Stimulated activated CD4-positive, alpha-beta T cell treated with anti-CD3 and anti-CD28 coated beads, Interleukin-1b, Interleukin-23, amount 100 ng/mL, for 4 hours (primary cell): Measurements from ENCODE around the gene TEX10.
"Not testable (repeated sequence)": the region's sequence is repeated elsewhere in the genome, so short reads cannot be mapped to it uniquely, and the experiment has no call there.

Experiments used
- DNase-seq, 2 donors: peaks; one replicate each; pipeline ENCODE4 v3.0.0-alpha.2; 2020; ENCODE audit warnings: low read depth in 2 of 2

The TEX10 gene

GRCh38 chr9:100350188-100350587 lies 2.6 kb downstream of the TEX10 start:
- no peak for DNase-seq

DNA sequence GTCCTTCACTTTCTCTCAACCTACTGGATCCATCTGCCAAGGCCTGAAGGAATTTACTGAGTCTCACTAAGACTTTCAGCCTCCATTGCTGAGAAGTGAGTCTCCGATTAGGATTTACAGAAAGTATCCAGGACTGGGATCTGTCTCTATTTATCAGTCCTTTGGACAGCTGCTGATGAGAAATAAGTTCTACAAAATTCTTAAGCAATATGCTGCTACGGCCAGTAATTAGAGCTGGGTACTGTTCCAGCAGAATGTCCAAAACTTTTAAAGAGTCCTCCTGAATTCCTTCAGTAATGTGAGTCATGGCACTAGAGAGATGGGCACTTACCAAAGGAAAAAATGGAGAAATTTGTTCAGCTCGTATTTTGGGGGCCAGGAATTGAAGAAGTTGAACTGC lies 5.9 kb downstream of the TEX10 start:
- DNase-seq, result no peak

DNA sequence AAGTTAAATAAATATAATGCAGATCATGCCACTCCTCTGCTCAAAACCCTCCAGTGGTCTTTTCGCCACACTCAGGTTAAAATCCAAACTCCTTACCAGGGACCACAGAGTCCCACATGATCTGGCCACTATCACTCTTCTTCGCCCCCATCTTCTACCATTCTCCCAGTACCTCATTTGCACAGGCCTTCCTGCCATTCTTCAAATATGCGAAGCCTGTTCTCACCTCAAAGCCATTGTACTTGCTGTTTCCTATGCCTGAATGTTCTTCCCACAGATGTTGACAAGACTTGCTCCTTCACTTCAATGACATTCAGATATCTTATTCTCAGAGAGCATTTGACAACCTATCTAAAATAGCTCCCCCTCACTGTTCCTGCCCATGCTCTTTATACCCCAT lies 10.9 kb downstream of the TEX10 start:
- DNase-seq, result no peak

DNA sequence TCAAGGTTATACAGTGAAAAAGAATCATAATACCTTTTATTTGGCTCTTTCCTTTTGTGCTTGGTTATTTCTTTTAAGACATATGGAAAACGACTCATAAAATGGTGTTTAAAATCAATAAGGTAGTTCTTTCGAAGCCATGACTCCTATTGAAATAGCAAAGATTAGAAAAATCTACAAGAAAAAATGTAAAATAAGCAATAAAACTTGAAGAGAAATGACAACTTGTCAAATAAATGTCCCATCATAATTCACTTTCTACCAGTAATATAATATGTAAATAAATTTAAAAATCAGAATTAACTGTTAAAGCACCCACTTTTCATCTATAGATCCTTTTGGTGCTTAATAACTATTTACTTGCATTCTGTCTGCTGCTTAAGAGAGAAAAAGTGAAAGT lies 12.5 kb downstream of the TEX10 start:
- no peak for DNase-seq

GRCh38 chr9:100338736-100339135 lies 14.0 kb downstream of the TEX10 start:
- not testable (repeated sequence) for DNase-seq

GRCh38 chr9:100324594-100325200 lies 28.0 kb downstream of the TEX10 start:
- no peak for DNase-seq

DNA sequence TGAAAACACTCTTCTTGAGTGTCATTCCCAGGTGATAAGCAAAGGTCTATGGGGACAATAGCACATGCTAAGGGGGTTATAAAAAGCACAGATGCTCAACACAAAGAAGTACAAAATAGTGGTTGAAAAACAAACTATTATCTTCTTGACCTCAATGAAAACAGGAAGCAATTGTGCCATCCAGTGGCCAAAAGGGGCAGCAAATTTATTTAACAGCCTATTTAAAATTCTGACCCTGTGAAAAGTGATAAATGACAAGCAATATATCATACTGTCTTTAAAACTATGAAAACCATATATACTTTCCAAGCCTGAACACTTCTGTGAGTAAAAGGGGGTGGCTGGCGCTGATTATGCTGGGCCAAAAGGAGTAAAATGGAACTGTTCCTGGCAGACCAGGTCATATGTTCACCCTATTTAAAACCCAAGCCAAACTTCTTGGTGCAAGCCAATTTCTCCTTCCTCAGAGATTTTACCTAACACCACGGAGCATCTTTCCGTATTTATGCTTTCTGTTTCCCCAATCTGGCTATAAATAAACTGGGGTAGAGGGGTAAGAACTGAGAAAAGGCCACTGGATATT lies 29.7 kb downstream of the TEX10 start:
- DNase-seq, result no peak

DNA sequence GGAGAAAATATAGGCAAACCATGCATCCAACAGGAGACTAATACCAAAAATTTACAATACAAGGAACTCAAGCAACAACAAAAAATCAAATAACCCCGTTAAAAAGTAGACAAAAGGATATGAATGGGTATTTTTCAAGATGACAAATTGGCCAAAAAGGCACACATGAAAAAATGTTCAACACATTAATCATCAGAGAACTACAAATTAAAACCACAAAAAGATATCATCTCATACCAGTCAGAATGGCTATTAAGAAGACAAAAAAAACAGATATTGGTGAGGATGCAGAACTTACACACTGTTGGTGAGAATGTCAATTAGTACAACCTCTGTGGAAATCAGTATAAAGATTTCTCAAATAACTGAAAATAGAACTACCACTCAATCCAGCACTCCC lies 35.0 kb downstream of the TEX10 start:
- DNase-seq, result no peak

DNA sequence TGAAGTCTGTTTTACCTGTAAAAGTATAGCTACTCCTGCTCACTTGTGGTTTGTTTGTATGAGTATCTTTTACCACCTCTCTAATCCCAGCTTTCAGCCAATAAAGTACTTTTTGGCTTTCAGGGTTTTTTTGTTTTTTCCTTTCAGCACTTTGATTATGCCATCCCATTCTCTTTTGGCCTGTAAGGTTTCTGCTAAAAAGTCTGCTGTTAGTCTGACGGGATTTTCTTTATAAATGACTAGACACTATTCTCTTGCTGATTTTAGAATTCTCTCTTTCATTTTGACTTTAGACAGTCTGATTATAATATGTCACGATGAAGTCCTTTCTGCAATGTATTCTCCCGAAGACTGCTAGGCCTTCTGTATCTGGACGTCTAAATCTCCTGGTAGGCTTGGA lies 37.2 kb downstream of the TEX10 start:
- no peak for DNase-seq

- DNase-seq, result no peak
Observed at GRCh38 chr9:100309992-100310391, 42.8 kb downstream of the TEX10 start.

DNA sequence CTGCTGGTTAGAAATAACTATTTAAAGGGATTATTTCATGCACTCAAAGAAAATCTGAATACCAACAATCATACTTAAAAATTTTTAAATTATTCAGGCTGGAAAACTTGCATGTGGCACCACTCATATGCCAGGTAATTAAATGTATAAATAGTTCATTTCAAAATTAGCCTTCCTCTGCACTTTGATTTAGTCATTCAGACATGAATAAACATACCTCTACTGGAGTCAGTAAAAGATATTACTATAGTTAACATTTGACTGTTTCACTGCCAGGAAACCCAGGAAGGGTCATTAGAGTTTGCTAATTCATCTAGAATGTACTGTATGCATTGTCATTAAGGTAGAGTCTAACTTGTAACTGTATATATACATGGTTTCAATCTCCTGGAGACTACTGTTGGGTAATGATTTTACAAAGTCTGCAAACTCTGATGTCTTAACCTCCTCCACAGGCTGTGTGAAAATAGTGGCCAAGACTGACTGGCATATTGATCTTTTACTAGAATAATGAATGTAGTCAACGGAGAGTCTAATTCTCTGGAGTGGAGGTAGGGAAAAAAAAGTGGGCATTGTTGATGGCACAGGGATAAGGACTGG lies 43.7 kb downstream of the TEX10 start:
- no peak for DNase-seq

- no peak for DNase-seq
Observed at GRCh38 chr9:100307080-100307479, 45.7 kb downstream of the TEX10 start.

DNA sequence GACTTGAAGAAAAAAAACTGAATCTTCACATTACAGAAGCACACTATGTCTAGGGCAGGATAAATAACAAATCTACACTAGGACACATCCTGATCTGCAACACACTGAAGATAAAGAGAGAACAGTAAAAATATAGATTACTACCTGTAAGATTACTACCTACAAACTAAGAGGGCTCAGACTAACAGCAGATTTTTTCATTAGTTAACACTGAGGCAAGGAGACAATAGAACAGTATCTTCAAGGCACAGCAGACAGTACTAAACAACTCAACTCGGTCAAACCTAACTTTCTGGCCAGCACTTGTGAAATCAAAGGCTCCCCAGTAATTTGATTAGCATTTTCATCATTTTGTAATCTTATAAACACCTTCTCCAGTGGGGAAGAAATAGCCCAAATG lies 46.5 kb downstream of the TEX10 start:
- DNase-seq, result no peak

DNA sequence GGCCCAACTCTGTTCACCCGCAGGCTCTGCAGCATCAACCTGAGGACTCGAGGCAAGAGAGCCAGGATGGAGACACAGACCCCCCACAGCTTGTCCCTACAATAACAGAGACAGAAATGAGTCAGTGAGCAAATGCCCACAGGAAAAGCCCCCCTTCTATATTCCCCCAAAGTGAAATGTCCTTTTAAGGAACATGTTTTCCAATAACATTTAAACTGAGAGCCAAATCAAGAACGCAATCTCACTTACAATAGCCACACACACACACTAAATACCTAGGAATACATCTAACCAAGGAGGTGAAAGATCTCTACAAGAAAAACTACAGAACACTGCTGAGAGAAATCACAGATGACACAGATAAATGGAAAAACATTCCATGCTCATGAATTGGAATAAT lies 49.0 kb downstream of the TEX10 start:
- no peak for DNase-seq

GRCh38 chr9:100298378-100298777 lies 54.4 kb downstream of the TEX10 start:
- DNase-seq, result no peak

GRCh38 chr9:100296407-100296806 lies 56.3 kb downstream of the TEX10 start:
- DNase-seq, result no peak

GRCh38 chr9:100295240-100295639 lies 57.5 kb downstream of the TEX10 start:
- no peak for DNase-seq

- DNase-seq, result no peak
Observed at GRCh38 chr9:100294806-100295205, 57.9 kb downstream of the TEX10 start.

- DNase-seq, result no peak
Observed at GRCh38 chr9:100294341-100294740, 58.4 kb downstream of the TEX10 start.

DNA sequence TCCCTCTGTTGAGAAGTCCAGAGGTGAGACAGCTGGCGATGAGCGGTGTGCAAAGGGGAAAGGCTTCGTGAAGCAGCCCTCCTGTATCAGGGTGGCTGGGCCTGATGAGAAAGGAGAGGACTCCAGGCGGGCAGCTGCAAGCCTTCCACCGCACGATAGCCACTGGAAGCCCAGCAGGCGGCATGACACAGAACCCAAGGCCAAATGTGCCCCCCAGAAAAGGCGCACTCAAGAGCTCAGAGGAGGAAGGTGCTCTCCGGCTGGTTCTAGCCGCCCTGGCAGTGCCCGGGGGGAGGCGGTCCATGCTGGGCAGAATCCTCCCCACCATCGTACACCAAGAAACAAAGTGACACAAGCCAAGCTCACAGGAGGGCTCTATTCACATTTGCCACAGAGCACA lies 60.3 kb downstream of the TEX10 start:
- DNase-seq, result no peak

GRCh38 chr9:100290714-100291113 lies 62.0 kb downstream of the TEX10 start:
- DNase-seq, result no peak

DNA sequence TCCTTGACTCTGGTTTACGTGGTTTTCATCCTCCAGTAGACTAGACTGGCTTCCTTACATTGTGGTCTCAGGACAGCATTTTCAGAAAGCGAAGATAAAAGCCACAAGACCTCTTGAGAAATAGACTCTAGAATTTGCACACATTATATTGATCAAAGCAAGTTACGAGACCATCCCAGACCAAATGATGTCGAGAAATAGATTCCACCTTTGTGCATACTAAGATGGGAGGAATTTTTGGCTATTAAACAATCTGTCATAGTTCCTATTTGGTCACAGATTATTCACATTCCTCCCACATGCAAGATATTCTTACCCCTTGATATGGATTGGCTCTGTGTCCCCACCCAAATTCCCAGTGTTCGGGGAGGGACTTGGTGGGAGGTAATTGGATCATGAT lies 65.6 kb downstream of the TEX10 start:
- DNase-seq, result no peak

DNA sequence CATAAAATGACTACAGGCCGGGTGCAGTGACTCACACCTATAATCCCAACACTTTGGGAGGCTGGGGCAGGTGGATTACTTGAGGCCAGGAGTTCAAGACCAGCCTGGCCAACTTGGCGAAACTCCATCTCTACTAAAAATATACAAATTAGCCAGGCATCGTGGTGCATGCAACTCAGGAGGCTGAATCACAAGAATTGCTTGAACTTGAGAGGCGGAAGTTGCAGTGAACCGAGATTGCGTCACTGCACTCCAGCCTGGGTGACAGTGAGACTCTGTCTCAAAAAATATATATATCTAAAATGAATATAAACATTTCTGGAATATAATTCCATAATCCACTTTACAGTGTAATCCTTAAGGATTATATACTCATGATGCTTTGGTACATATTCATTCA lies 66.5 kb downstream of the TEX10 start:
- no peak for DNase-seq

DNA sequence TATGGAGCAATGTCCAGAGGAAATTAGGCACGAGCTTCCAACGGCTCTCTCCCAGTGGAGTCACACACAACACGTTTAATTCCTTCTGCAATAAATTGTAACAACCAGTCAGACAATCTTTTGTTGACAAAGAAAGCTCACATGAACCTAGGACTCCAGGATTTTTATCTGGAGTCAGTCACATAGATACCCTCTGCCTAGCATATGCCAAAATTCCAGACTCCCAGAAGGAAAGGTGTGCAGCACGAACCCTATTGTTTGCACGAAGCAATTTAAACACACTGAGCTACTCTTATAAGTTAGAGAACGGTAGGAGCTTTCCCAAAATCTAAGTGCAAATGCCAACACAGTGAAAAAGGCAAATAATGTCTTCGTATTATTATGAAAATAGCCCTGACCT lies 67.1 kb downstream of the TEX10 start:
- no peak for DNase-seq
